GM20000 (cell line): ENCODE measurements around the gene TEX2.
A peak's percentile ranks its signal among the peaks of the same experiment; 100 is the strongest.

Source experiments
- DNase-seq: peaks from one replicate; pipeline ENCODE4 v3.0.0; 2012; ENCODE audit warnings: low spot score
- CTCF ChIP-seq: IDR thresholded peaks from 2 replicates; pipeline ENCODE4 v1.5.1; 2012; ENCODE audit warnings: mild to moderate bottlenecking, control low read depth; ENCODE audit errors: extremely low read depth, missing control alignments

The TEX2 gene

GRCh38 chr17:64277831-64278562 is 14.9 kb upstream of the TEX2 start:
- no peak for DNase-seq
- TF ChIP-seq CTCF: no peak

- no peak for TF ChIP-seq CTCF
- no peak for DNase-seq
Measured at GRCh38 chr17:64276961-64277505, 14.0 kb upstream of the TEX2 start.

GRCh38 chr17:64275016-64275415 is 12.0 kb upstream of the TEX2 start:
- no peak for TF ChIP-seq CTCF

GRCh38 chr17:64273006-64273405 is 9.9 kb upstream of the TEX2 start:
- no peak for DNase-seq
- no peak for TF ChIP-seq CTCF

More at GRCh38 chr17:64275016-64275415, 12.0 kb upstream of the TEX2 start:
- DNase-seq: no peak

GRCh38 chr17:64270885-64271284 is 7.8 kb upstream of the TEX2 start:
- TF ChIP-seq CTCF: no peak
- peak; percentile 48 for DNase-seq

GRCh38 chr17:64269687-64270649 is 6.9 kb upstream of the TEX2 start:
- no peak for TF ChIP-seq CTCF
- no peak for DNase-seq

GRCh38 chr17:64264891-64265290 is 1.8 kb upstream of the TEX2 start:
- no peak for DNase-seq
- TF ChIP-seq CTCF: no peak
